HG03039 (cell line): ENCODE measurements around the gene CFAP100.

Experiments used
- ATAC-seq: cut with Tn5 transposase; IDR thresholded peaks from one replicate; pipeline ENCODE4 v1.9.1; 2021; ENCODE audit warnings: mild to moderate bottlenecking, moderate library complexity; ENCODE audit not compliant: unreplicated experiment

CFAP100 gene

GRCh38 chr3:126439346-126439967 lies 44.7 kb downstream of the CFAP100 start:
- ATAC-seq: no peak

- ATAC-seq: no peak
Observed at GRCh38 chr3:126439968-126440708, 45.4 kb downstream of the CFAP100 start.

GRCh38 chr3:126440709-126440995 lies 45.9 kb downstream of the CFAP100 start:
- ATAC-seq: no peak

- ATAC-seq: no peak
Observed at GRCh38 chr3:126441256-126441880, 46.7 kb downstream of the CFAP100 start.

- ATAC-seq: no peak
Observed at GRCh38 chr3:126442094-126442855, 47.6 kb downstream of the CFAP100 start.

GRCh38 chr3:126442856-126443242 lies 48.1 kb downstream of the CFAP100 start:
- no peak for ATAC-seq

GRCh38 chr3:126445506-126445905 lies 50.8 kb downstream of the CFAP100 start:
- ATAC-seq: no peak

GRCh38 chr3:126446301-126446700 lies 51.6 kb downstream of the CFAP100 start:
- no peak for ATAC-seq

GRCh38 chr3:126446791-126447190 lies 52.1 kb downstream of the CFAP100 start:
- ATAC-seq: no peak

GRCh38 chr3:126447456-126448106 lies 52.9 kb downstream of the CFAP100 start:
- ATAC-seq: no peak

- no peak for ATAC-seq
Observed at GRCh38 chr3:126448136-126448892, 53.6 kb downstream of the CFAP100 start.

- ATAC-seq: no peak
Observed at GRCh38 chr3:126448893-126449180, 54.1 kb downstream of the CFAP100 start.

GRCh38 chr3:126449621-126450051 lies 54.9 kb downstream of the CFAP100 start:
- no peak for ATAC-seq

GRCh38 chr3:126450219-126450618 lies 55.5 kb downstream of the CFAP100 start:
- ATAC-seq: no peak

- ATAC-seq: no peak
Observed at GRCh38 chr3:126450744-126451143, 56.0 kb downstream of the CFAP100 start.

- no peak for ATAC-seq
Observed at GRCh38 chr3:126451511-126451910, 56.8 kb downstream of the CFAP100 start.

- ATAC-seq: no peak
Observed at GRCh38 chr3:126452213-126452612, 57.5 kb downstream of the CFAP100 start.

GRCh38 chr3:126454025-126454424 lies 59.3 kb downstream of the CFAP100 start:
- ATAC-seq: no peak

GRCh38 chr3:126454437-126455198 lies 59.9 kb downstream of the CFAP100 start:
- ATAC-seq: no peak

GRCh38 chr3:126456211-126456610 lies 61.5 kb downstream of the CFAP100 start:
- no peak for ATAC-seq
